A549 (cell line): ENCODE data around the gene TTPAL. TPM values are rescaled to one million over a fixed set of nuclear protein-coding genes. Genes with fewer than 3 reads are reported as not detected.

Experiments used
- ATAC-seq, 2 experiments: fragments of 200-7000 bp in 1 of 2; fragments of >200 bp in 1 of 2; cut with Nextera tagmentation in 1 of 2; cut with Tn5 transposase in 1 of 2; 3 replicates each; pipeline versions ENCODE4 v1.8.0 to v1.9.1; 2018 to 2020; ENCODE audit warnings: mild to moderate bottlenecking in 1 of 2, moderate library complexity in 1 of 2
- CTCF ChIA-PET: fragments of 300-600 bp; sonication (Branson Sonifier 250); formaldehyde crosslinking; extraction: SDS; loops from one replicate; lab custom pipeline; 2021; ENCODE audit warnings: antibody characterized with exemption, inconsistent platforms; lab: Yijun Ruan, JAX
- POLR2A ChIA-PET: fragments of 350-600 bp; formaldehyde crosslinking; extraction: SDS; loops from one replicate; lab custom pipeline; 2021; ENCODE audit warnings: antibody characterized with exemption, inconsistent platforms; lab: Yijun Ruan, JAX
- DNase-seq, 2 experiments: peaks; one replicate each; pipeline versions ENCODE4 v3.0.0 to v3.0.0-alpha.2; 2011 to 2016; ENCODE audit warnings: low read depth in 1 of 2, low spot score in 1 of 2
- FAIRE-seq: peaks from 2 replicates; lab custom pipeline; 2011; peaks lifted over from hg19 to GRCh38; lab: Jason Lieb, UNC
- H3K27ac ChIP-seq, 2 experiments: fragments of >200 bp; sonication (Bioruptor Twin); formaldehyde crosslinking; 3 replicates each; pipeline ENCODE4 v1.5.1; 2016 to 2017
- H3K4me1 ChIP-seq: fragments of >200 bp; sonication (Bioruptor Twin); formaldehyde crosslinking; 3 replicates; pipeline ENCODE4 v1.6.1; 2016
- H3K4me2 ChIP-seq: fragments of >200 bp; sonication (Bioruptor Twin); formaldehyde crosslinking; 3 replicates; pipeline ENCODE4 v1.6.1; 2016
- H3K4me3 ChIP-seq: fragments of >200 bp; sonication (Bioruptor Twin); formaldehyde crosslinking; 3 replicates; pipeline ENCODE4 v1.5.1; 2016
- H3K9me3 ChIP-seq: fragments of >200 bp; sonication (Bioruptor Twin); formaldehyde crosslinking; 3 replicates; pipeline ENCODE4 v1.6.1; 2016
- ATOH8 ChIP-seq: fragments of 250-450 bp; sonication (Bioruptor Pico); IDR thresholded peaks from 2 replicates; pipeline ENCODE4 v1.5.0; 2020; ENCODE audit warnings: low read depth, mild to moderate bottlenecking, moderate library complexity
- BHLHE40 ChIP-seq: IDR thresholded peaks from 2 replicates; pipeline ENCODE4 v1.6.1; 2012; ENCODE audit warnings: low read depth, low read length, inconsistent platforms
- CBX8 ChIP-seq: fragments of 200-600 bp; sonication (generic); IDR thresholded peaks from 2 replicates; pipeline ENCODE4 v1.6.1; 2016
- CEBPB ChIP-seq, 2 experiments: fragments of >200 bp in 1 of 2; sonication (Bioruptor Twin) in 1 of 2; formaldehyde crosslinking in 1 of 2; IDR thresholded peaks; 2 replicates each; pipeline ENCODE4 v1.6.1; 2012 to 2016
- CHD2 ChIP-seq: fragments of 150-350 bp; IDR thresholded peaks from 2 replicates; pipeline ENCODE4 v1.6.1; 2014; ENCODE audit warnings: low read length; ENCODE audit not compliant: partially characterized antibody
- EHMT2 ChIP-seq: fragments of 200-600 bp; sonication (generic); IDR thresholded peaks from 2 replicates; pipeline ENCODE4 v1.6.1; 2016; ENCODE audit warnings: antibody characterized with exemption, low read depth, mild to moderate bottlenecking, moderate library complexity
- EP300 ChIP-seq, 2 experiments: fragments of >200 bp; sonication (Bioruptor Twin); formaldehyde crosslinking; IDR thresholded peaks; 2 replicates in 1 of 2; 3 replicates in 1 of 2; pipeline ENCODE4 v1.6.1; 2016 to 2017
- FOSB ChIP-seq: fragments of 250-450 bp; sonication (Bioruptor Pico); IDR thresholded peaks from 2 replicates; pipeline ENCODE4 v1.5.0; 2020; ENCODE audit warnings: mild to moderate bottlenecking, moderate library complexity
- FOSL2 ChIP-seq, 2 experiments: fragments of 450-650 bp in 1 of 2; fragments of >200 bp in 1 of 2; sonication (Bioruptor Twin) in 1 of 2; formaldehyde crosslinking; IDR thresholded peaks; 2 replicates each; pipeline versions ENCODE4 v1.5.0 to v1.6.1; 2016 to 2020; ENCODE audit warnings: mild to moderate bottlenecking in 1 of 2, moderate library complexity in 1 of 2
- FOXS1 ChIP-seq: fragments of 250-450 bp; sonication (Bioruptor Pico); IDR thresholded peaks from 2 replicates; pipeline ENCODE4 v1.5.0; 2020; ENCODE audit warnings: mild to moderate bottlenecking, moderate library complexity
- GATA3 ChIP-seq: IDR thresholded peaks from 2 replicates; pipeline ENCODE4 v1.6.1; 2012; ENCODE audit warnings: borderline replicate concordance
- HEYL ChIP-seq: fragments of 250-450 bp; sonication (Bioruptor Pico); IDR thresholded peaks from 2 replicates; pipeline ENCODE4 v1.8.0; 2021; ENCODE audit warnings: mild to moderate bottlenecking, moderate library complexity
- HOXA7 ChIP-seq: fragments of 250-450 bp; sonication (Bioruptor Pico); IDR thresholded peaks from 2 replicates; pipeline ENCODE4 v1.5.0; 2020; ENCODE audit warnings: mild to moderate bottlenecking, moderate library complexity
- HOXB5 ChIP-seq: fragments of 250-450 bp; sonication (Bioruptor Pico); IDR thresholded peaks from 2 replicates; pipeline ENCODE4 v1.5.0; 2020; ENCODE audit warnings: mild to moderate bottlenecking, moderate library complexity
- JUN ChIP-seq, 2 experiments: fragments of >200 bp; sonication (Bioruptor Twin); formaldehyde crosslinking; IDR thresholded peaks; 2 replicates in 1 of 2; 3 replicates in 1 of 2; pipeline ENCODE4 v1.6.1; 2016 to 2017
- KDM5A ChIP-seq: fragments of 200-600 bp; sonication (generic); IDR thresholded peaks from 2 replicates; pipeline ENCODE4 v1.6.1; 2016; ENCODE audit warnings: antibody characterized with exemption, mild to moderate bottlenecking
- MAFK ChIP-seq: fragments of 450-650 bp; IDR thresholded peaks from 2 replicates; pipeline ENCODE4 v1.6.1; 2014; ENCODE audit not compliant: partially characterized antibody
- MAZ ChIP-seq: fragments of 150-350 bp; IDR thresholded peaks from 2 replicates; pipeline ENCODE4 v1.6.1; 2014; ENCODE audit warnings: antibody characterized with exemption, low read depth, low read length, borderline replicate concordance
- MYC ChIP-seq: IDR thresholded peaks from 2 replicates; pipeline ENCODE4 v1.6.1; 2012; ENCODE audit warnings: mild to moderate bottlenecking, inconsistent platforms, low read length, improper control_type of control experiment, borderline replicate concordance
- NFE2L2 ChIP-seq: fragments of 150-350 bp; conservative IDR thresholded peaks from 2 replicates; pipeline ENCODE4 v1.6.1; 2014; ENCODE audit warnings: low read length
- NR3C1 ChIP-seq: fragments of >200 bp; sonication (Bioruptor Twin); formaldehyde crosslinking; IDR thresholded peaks from 3 replicates; pipeline ENCODE4 v1.6.1; 2017
- POLR2AphosphoS2 ChIP-seq: conservative IDR thresholded peaks from 2 replicates; pipeline ENCODE4 v1.6.1; 2012; ENCODE audit warnings: low read length, improper control_type of control experiment, inconsistent platforms
- RCOR1 ChIP-seq: fragments of 150-350 bp; IDR thresholded peaks from 2 replicates; pipeline ENCODE4 v1.6.1; 2014; ENCODE audit warnings: antibody characterized with exemption, low read length, low read depth
- SREBF2 ChIP-seq: fragments of 450-650 bp; IDR thresholded peaks from 2 replicates; pipeline ENCODE4 v1.6.1; 2014; ENCODE audit warnings: mild to moderate bottlenecking, moderate library complexity
- WGBS: methylation state at CpG from one replicate; pipeline ENCODE4 v1.1.6; 2017; ENCODE audit errors: missing lambda C conversion rate; 5-methylcytosine and 5-hydroxymethylcytosine counted together
- polyA plus RNA-seq, 4 experiments: library from polyadenylated mRNA; depleted of rRNA in 3 of 4; stranded (reverse); fragments of >200 nt; fragmentation: RNase III in 1 of 4; extraction: RNeasy Plus Mini Kit Qiagen cat#74134 plus additional on column Dnase treatment in 1 of 4; gene quantifications; 2 replicates in 3 of 4; 3 replicates in 1 of 4; pipeline ENCODE4 v1.2.3, GENCODE V29; 2011 to 2017
- TF ChIP-seq, protein P1 (sequence below): fragments of >200 bp; sonication (Bioruptor Twin); formaldehyde crosslinking; IDR thresholded peaks from 3 replicates; pipeline ENCODE4 v1.6.1; 2016
- TF ChIP-seq, protein P2 (sequence below): fragments of >200 bp; sonication (Bioruptor Twin); formaldehyde crosslinking; IDR thresholded peaks from 2 replicates; pipeline ENCODE4 v1.6.1; 2016
- TF ChIP-seq, protein P3 (sequence below): fragments of >200 bp; sonication (Bioruptor Twin); formaldehyde crosslinking; IDR thresholded peaks from 3 replicates; pipeline ENCODE4 v1.5.1; 2016

TTPAL gene
- polyA plus RNA-seq, 2 of the 4 experiments (the other 2 are of a cell fraction), result 9.1 to 9.2 TPM

- TF ChIP-seq FOSL2 (IDR thresholded peaks at IDR 0.05), result no peak
- TF ChIP-seq FOSL2 (CRISPR knock-in tag; IDR thresholded peaks at IDR 0.05), result peak; percentile 10; the same call in 1 of the 2 replicates
- no peak for TF ChIP-seq RCOR1
- ATAC-seq, result peak in 1 of 2 experiments; percentile 13; a peak in 1 of 6 replicates
- POLR2A ChIA-PET, result no interaction called here
- Histone ChIP-seq H3K4me2 (peak overlapping the region; percentile 78), H3K27ac (peak overlapping the region; percentile 86 to 90), H3K4me3 (no peak overlapping the region), H3K9me3 (no peaks in the 10 kb centered on the region), H3K4me1 (peaks cover 47% of the 10 kb centered on the region)
- peak in 1 of 2 experiments; percentile 28 for DNase-seq
- CTCF ChIA-PET, result interaction anchor here (1.0 to 2.0 kb wide), 3 partner anchors 14 to 116 kb away, joined by 3 to 7 read pairs (median 3); no protein-coding TSS in a partner anchor
- FAIRE-seq, result no peak
- 78% methylated on average over 1 of the region's 1 CpG for WGBS
These were observed 18.6 kb downstream of the TTPAL start for GRCh38 chr20:44494266-44494665.

- no peak overlapping the region; the same call in 2 of the 3 replicates for H3K4me3 ChIP-seq
- FAIRE-seq, result no peak
These were observed 19.0 kb downstream of the TTPAL start for GRCh38 chr20:44494681-44495080.

GRCh38 chr20:44495257-44495656 lies 19.6 kb downstream of the TTPAL start:
- TF ChIP-seq MAFK (peak; percentile 49), FOSL2 (IDR thresholded peaks at IDR 0.05) (no peak), FOSL2 (CRISPR knock-in tag; IDR thresholded peaks at IDR 0.05) (peak; percentile 44), HEYL (CRISPR knock-in tag) (no peak), BHLHE40 (no peak), FOSB (CRISPR knock-in tag) (peak; percentile 36; the same call in 1 of the 2 replicates), CEBPB (IDR thresholded peaks at IDR 0.05) (peak; percentile 87 to 88), EP300 (IDR thresholded peaks at IDR 0.05) (peak; percentile 19 to 22; a peak in 2 of 5 replicates), MAZ (no peak), ATOH8 (0 out of 2 replicates have a peak, but pooled peaks have one; percentile 31), CBX8 (no peak)
- TF ChIP-seq, protein P1, sequence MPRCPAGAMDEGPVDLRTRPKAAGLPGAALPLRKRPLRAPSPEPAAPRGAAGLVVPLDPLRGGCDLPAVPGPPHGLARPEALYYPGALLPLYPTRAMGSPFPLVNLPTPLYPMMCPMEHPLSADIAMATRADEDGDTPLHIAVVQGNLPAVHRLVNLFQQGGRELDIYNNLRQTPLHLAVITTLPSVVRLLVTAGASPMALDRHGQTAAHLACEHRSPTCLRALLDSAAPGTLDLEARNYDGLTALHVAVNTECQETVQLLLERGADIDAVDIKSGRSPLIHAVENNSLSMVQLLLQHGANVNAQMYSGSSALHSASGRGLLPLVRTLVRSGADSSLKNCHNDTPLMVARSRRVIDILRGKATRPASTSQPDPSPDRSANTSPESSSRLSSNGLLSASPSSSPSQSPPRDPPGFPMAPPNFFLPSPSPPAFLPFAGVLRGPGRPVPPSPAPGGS, result no peak
- TF ChIP-seq, protein P2, sequence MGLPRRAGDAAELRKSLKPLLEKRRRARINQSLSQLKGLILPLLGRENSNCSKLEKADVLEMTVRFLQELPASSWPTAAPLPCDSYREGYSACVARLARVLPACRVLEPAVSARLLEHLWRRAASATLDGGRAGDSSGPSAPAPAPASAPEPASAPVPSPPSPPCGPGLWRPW, result peak; percentile 50; the same call in 1 of the 2 replicates
- TF ChIP-seq, protein P3, sequence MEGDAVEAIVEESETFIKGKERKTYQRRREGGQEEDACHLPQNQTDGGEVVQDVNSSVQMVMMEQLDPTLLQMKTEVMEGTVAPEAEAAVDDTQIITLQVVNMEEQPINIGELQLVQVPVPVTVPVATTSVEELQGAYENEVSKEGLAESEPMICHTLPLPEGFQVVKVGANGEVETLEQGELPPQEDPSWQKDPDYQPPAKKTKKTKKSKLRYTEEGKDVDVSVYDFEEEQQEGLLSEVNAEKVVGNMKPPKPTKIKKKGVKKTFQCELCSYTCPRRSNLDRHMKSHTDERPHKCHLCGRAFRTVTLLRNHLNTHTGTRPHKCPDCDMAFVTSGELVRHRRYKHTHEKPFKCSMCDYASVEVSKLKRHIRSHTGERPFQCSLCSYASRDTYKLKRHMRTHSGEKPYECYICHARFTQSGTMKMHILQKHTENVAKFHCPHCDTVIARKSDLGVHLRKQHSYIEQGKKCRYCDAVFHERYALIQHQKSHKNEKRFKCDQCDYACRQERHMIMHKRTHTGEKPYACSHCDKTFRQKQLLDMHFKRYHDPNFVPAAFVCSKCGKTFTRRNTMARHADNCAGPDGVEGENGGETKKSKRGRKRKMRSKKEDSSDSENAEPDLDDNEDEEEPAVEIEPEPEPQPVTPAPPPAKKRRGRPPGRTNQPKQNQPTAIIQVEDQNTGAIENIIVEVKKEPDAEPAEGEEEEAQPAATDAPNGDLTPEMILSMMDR, result no peak
- Histone ChIP-seq H3K4me3 (peak overlapping the region; percentile 15; the same call in 1 of the 3 replicates), H3K9me3 (no peaks in the 10 kb centered on the region), H3K4me2 (peak overlapping the region; percentile 78), H3K27ac (peak overlapping the region; percentile 86 to 90), H3K4me1 (peaks cover 47% of the 10 kb centered on the region)
- POLR2A ChIA-PET, result interaction anchor here (1.2 kb wide), 1 partner anchor 20 kb away, joined by 7 read pairs; no protein-coding TSS in a partner anchor
- peak; percentile 16 to 61 for ATAC-seq
- DNase-seq, result peak in 1 of 2 experiments; percentile 78
- CTCF ChIA-PET, result interaction anchor here (1.0 to 2.6 kb wide), 5 partner anchors 26 to 329 kb away, joined by 3 to 10 read pairs (median 3); no protein-coding TSS in a partner anchor
- FAIRE-seq, result no peak
- WGBS, result 93% methylated on average over 1 of the region's 1 CpG

More at GRCh38 chr20:44494681-44495080, 19.0 kb downstream of the TTPAL start:
- 89% methylated on average over 3 of the region's 3 CpGs for WGBS
- peak in 1 of 2 experiments; percentile 4; a peak in 2 of 6 replicates for ATAC-seq
- no peak for DNase-seq
- Histone ChIP-seq H3K4me2 (peak overlapping the region; percentile 78), H3K9me3 (no peaks in the 10 kb centered on the region), H3K4me1 (peaks cover 47% of the 10 kb centered on the region), H3K27ac (peak overlapping the region; percentile 86 to 90)
- ChIA-PET CTCF (interaction anchor here (1.1 to 2.6 kb wide), 2 partner anchors 115 to 328 kb away, joined by 4 to 10 read pairs; no protein-coding TSS in a partner anchor), POLR2A (interaction anchor here (1.2 kb wide), 1 partner anchor 19 kb away, joined by 7 read pairs; no protein-coding TSS in a partner anchor)
- TF ChIP-seq MYC, result no peak
- TF ChIP-seq JUN (IDR thresholded peaks at IDR 0.05), result no peak
- no peak for TF ChIP-seq SREBF2
- no peak for TF ChIP-seq FOXS1 (CRISPR knock-in tag)
- no peak for TF ChIP-seq NFE2L2
- TF ChIP-seq CHD2, result no peak
- TF ChIP-seq HEYL (CRISPR knock-in tag), result no peak
- TF ChIP-seq BHLHE40, result no peak
- no peak for TF ChIP-seq HOXA7 (CRISPR knock-in tag)
- TF ChIP-seq NR3C1, result no peak
- TF ChIP-seq HOXB5 (CRISPR knock-in tag), result no peak
- no peak for TF ChIP-seq POLR2AphosphoS2
- no peak for TF ChIP-seq GATA3
- TF ChIP-seq, protein P1, result no peak
- no peak for TF ChIP-seq KDM5A
- no peak for TF ChIP-seq EHMT2
